Effector memory CD8-positive, alpha-beta T cell (primary cell): Measurements from ENCODE around the gene ABRACL.

Experiments used
- ATAC-seq: fragments of 150-1000 bp; cut with Tn5 transposase; replicated peaks from 2 replicates; pipeline ENCODE4 v1.10.0; 2021; ENCODE audit warnings: mild to moderate bottlenecking, moderate library complexity
- DNase-seq, 3 experiments: peaks; one replicate each; pipeline ENCODE4 v3.0.0; 2021
- H3K27ac Mint-ChIP-seq, 2 donors: one replicate each; pipeline ENCODE4 v1.8.0; 2022; ENCODE audit warnings: mild to moderate bottlenecking in 2 of 2, mixed read lengths in 2 of 2, moderate library complexity in 2 of 2
- H3K27me3 Mint-ChIP-seq, 2 donors: one replicate each; pipeline ENCODE4 v1.8.0; 2022; ENCODE audit warnings: mixed read lengths in 2 of 2
- H3K36me3 Mint-ChIP-seq: one replicate; pipeline ENCODE4 v1.8.0; 2022; ENCODE audit warnings: mild to moderate bottlenecking, moderate library complexity, mixed read lengths; ENCODE audit not compliant: insufficient read depth
- H3K4me1 Mint-ChIP-seq, 2 donors: one replicate each; pipeline ENCODE4 v1.8.0; 2022; ENCODE audit warnings: low read depth in 2 of 2, mixed read lengths in 2 of 2
- H3K4me3 Mint-ChIP-seq, 2 donors: one replicate each; pipeline ENCODE4 v1.8.0; 2022; ENCODE audit warnings: mild to moderate bottlenecking in 2 of 2, mixed read lengths in 2 of 2, moderate library complexity in 2 of 2
- H3K9me3 Mint-ChIP-seq, 2 donors: one replicate each; pipeline ENCODE4 v1.8.0; 2022; ENCODE audit warnings: mixed read lengths in 2 of 2

The ABRACL gene

GRCh38 chr6:139050770-139051313, 22.3 kb downstream of the ABRACL start:
- no peaks in the 10 kb centered on the region for H3K4me1 Mint-ChIP-seq
- no peaks in the 10 kb centered on the region for H3K9me3 Mint-ChIP-seq
- no peak overlapping the region for H3K4me3 Mint-ChIP-seq
- no peaks in the 10 kb centered on the region for H3K36me3 Mint-ChIP-seq
- DNase-seq (no peak), ATAC-seq (no peak)
- H3K27me3 Mint-ChIP-seq: no peaks in the 10 kb centered on the region
- H3K27ac Mint-ChIP-seq: no peak overlapping the region

- no peaks in the 10 kb centered on the region for H3K36me3 Mint-ChIP-seq
- H3K27ac Mint-ChIP-seq: no peak overlapping the region
- no peaks in the 10 kb centered on the region for H3K27me3 Mint-ChIP-seq
- no peaks in the 10 kb centered on the region for H3K9me3 Mint-ChIP-seq
- H3K4me3 Mint-ChIP-seq: no peak overlapping the region
- no peaks in the 10 kb centered on the region for H3K4me1 Mint-ChIP-seq
- DNase-seq: no peak
- ATAC-seq: no peak
These were observed 23.0 kb downstream of the ABRACL start for GRCh38 chr6:139051396-139052060.

DNA sequence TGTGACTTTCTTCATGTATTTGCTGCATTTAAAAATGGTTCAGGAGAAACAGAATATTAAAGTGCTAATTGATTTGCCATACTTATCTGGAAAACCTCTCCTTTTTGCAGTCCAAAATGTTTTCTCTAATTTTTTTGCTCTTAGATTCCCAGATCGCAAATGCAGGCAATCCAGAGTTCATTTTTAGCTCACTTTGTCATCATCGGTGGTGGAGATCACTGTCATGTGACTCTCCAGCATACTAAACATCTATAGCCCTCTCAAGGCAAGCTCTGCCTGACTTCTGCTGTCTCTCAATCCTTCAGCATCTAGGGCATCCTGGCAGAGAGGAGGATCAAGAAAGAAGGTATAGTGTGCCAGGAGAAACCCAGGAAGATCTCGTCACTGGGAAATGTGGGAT, 24.8 kb downstream of the ABRACL start:
- DNase-seq: no peak
- no peaks in the 10 kb centered on the region for H3K9me3 Mint-ChIP-seq
- ATAC-seq: no peak
- H3K36me3 Mint-ChIP-seq: no peaks in the 10 kb centered on the region
- peaks cover 0 to 5% of the 10 kb centered on the region in 2 donors for H3K27me3 Mint-ChIP-seq
- H3K4me1 Mint-ChIP-seq: no peaks in the 10 kb centered on the region
- H3K27ac Mint-ChIP-seq: no peak overlapping the region
- H3K4me3 Mint-ChIP-seq: no peak overlapping the region

DNA sequence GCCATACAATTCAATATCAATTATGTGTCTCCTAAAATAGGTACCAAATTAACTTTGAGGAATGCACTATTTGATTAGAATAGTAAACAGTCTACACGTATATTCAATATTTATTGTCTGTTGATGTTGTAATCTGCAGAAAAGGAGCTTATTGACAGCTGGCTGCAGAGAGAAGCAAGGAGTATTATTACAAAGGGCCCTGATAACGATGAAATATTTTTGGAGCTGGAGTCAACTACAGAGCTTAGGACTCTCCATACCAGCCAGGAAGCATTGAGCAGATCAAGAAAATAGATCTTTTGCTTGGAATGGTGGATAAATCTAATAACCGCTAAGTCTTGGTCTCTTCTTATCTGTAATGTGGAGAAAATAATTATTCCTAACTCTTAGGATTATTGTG, 25.5 kb downstream of the ABRACL start:
- H3K27ac Mint-ChIP-seq: no peak overlapping the region
- peaks cover 1 to 5% of the 10 kb centered on the region in 2 donors for H3K27me3 Mint-ChIP-seq
- H3K4me3 Mint-ChIP-seq: no peak overlapping the region
- no peaks in the 10 kb centered on the region for H3K9me3 Mint-ChIP-seq
- no peaks in the 10 kb centered on the region for H3K36me3 Mint-ChIP-seq
- no peaks in the 10 kb centered on the region for H3K4me1 Mint-ChIP-seq
- no peak for DNase-seq
- ATAC-seq: no peak

DNA sequence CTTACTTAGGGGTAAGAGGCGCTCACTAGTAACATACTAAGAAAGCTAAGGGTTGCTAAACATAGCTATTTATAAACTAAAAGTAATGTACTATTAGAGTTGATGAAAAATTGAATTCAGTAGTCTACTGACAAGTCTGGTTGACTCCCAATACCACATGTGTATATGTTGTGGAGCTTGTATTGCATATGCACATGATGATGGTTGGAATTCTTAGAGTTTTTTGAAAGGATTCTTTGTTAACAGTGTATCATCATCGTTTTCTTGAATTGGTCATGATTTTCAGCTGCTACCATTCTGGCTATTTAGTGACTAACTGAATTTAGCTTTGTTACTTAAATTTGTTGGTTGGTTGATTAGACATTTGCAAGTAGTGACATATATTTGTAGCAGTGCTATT, 27.2 kb downstream of the ABRACL start:
- DNase-seq (no peak), ATAC-seq (no peak)
- Mint-ChIP-seq H3K9me3 (no peaks in the 10 kb centered on the region), H3K27ac (no peak overlapping the region), H3K4me1 (no peaks in the 10 kb centered on the region), H3K36me3 (no peaks in the 10 kb centered on the region), H3K4me3 (no peak overlapping the region), H3K27me3 (peaks cover 11 to 15% of the 10 kb centered on the region in 2 donors)

DNA sequence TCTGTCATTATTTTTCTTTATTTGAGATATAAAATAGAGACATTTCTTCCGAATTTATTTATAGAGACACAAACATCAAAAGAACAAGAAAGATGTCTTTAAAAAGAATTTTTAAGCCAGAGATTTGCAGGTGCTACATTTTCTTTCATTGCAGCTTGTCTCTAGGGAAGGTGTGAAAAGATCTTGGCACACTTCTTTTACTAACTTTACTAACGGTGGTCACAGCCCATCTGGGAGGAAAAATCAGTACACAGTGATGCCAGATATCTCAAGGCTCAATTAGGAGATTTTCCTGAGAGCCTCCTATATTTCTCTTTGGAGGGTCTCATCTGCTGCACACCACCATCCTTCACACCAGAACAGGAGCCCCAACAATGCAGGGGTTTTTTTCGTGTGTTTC, 29.5 kb downstream of the ABRACL start:
- Mint-ChIP-seq H3K4me1 (no peaks in the 10 kb centered on the region), H3K27ac (no peak overlapping the region), H3K9me3 (no peaks in the 10 kb centered on the region), H3K27me3 (peaks cover 11 to 16% of the 10 kb centered on the region in 2 donors), H3K4me3 (no peak overlapping the region), H3K36me3 (no peaks in the 10 kb centered on the region)
- DNase-seq (no peak), ATAC-seq (no peak)

- H3K36me3 Mint-ChIP-seq: no peaks in the 10 kb centered on the region
- H3K27ac Mint-ChIP-seq: no peak overlapping the region
- H3K4me1 Mint-ChIP-seq: no peaks in the 10 kb centered on the region
- no peak for ATAC-seq
- no peak overlapping the region for H3K4me3 Mint-ChIP-seq
- peaks cover 11 to 16% of the 10 kb centered on the region in 2 donors for H3K27me3 Mint-ChIP-seq
- H3K9me3 Mint-ChIP-seq: no peaks in the 10 kb centered on the region
- no peak for DNase-seq
These were observed 31.8 kb downstream of the ABRACL start for GRCh38 chr6:139060332-139060731.

DNA sequence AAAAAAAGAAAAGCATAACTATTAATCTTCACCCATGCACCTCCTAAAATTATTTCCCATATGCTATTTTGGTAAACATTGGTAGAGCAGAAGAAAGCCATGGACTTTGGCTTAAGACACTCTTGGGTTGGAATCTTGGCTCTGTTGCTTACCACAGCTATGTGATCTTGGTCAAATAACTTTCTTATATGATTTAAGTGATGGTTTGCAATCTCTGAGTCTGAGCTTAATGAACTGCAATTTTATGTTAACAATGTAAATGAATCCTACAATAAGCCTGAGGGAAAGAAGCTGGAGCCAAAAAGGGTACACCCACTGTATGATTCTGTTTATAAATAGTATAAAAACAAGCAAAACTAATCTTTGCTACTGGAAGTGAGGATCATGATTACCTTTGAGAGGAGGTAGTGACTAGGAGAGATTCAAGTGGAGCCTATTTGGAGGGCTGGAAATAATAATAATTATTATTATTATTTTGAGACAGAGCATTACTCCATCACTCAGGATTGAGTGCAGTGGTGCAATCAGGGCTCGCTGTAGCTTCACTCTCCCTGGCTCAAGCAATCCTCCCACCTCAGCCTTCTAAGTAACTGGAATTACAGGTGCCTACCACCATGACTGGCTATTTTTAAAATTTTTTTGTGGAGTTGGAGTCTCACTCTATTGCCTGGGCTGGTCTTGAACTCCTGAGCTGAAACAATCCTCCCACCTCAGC, 34.5 kb downstream of the ABRACL start:
- Mint-ChIP-seq H3K27ac (no peak overlapping the region), H3K36me3 (no peaks in the 10 kb centered on the region), H3K4me3 (no peak overlapping the region), H3K9me3 (no peaks in the 10 kb centered on the region), H3K4me1 (no peaks in the 10 kb centered on the region), H3K27me3 (peaks cover 6 to 16% of the 10 kb centered on the region in 2 donors)
- DNase-seq (no peak), ATAC-seq (no peak)

DNA sequence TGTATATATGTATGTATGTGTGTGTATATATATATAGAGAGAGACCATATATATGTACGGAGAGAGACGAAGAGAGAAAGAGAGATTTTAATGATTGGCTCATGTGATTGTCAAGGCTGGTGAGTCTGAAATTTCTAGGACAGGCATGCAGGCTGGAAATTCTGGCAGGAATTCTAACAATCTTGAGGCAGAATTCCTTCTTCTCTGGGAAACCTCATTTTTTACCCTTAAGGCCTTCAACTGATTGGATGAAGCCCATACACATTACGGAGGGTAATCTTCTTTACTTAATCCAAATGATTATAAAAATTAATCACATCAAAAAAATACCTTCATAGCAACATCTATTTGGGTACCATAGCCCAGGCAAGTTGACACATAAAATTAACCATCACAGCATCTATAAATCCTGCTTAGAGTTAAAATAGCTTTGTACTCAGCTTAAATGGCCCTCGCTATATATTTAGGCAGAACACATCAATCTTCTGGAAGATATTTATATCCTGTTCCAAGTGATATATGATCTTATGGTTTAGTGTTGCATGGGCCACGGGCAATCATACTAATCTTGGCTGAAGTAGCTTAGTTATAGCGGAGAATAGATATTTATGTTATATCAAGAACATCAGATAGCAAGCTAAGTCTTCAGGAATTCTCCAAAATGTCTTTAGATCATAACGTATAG, 36.6 kb downstream of the ABRACL start:
- no peak for ATAC-seq
- no peaks in the 10 kb centered on the region for H3K9me3 Mint-ChIP-seq
- no peaks in the 10 kb centered on the region for H3K4me1 Mint-ChIP-seq
- no peak overlapping the region for H3K27ac Mint-ChIP-seq
- no peak overlapping the region for H3K4me3 Mint-ChIP-seq
- peaks cover 6% of the 10 kb centered on the region in 2 donors for H3K27me3 Mint-ChIP-seq
- DNase-seq: no peak
- H3K36me3 Mint-ChIP-seq: no peaks in the 10 kb centered on the region

DNA sequence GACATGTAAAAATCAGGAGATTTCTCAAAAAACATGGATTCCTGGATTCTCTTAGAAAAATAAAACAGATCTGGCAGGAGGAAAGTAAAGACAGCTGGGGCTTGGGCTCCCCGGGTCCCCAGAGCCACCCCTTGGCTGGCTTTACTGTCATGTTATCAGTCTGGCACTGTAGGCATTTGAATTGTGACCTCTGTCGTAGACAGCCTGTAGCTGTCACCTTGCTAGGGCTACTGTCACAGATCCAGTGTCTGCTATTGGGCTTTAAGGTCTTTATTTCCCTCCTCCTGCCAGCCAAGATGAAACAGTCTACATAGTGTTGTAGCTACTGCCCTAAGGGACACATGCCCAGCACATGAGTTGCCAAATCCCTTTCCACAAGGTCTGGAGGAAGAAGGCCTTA, 37.5 kb downstream of the ABRACL start:
- no peak overlapping the region for H3K4me3 Mint-ChIP-seq
- no peaks in the 10 kb centered on the region for H3K4me1 Mint-ChIP-seq
- H3K36me3 Mint-ChIP-seq: no peaks in the 10 kb centered on the region
- no peak overlapping the region for H3K27ac Mint-ChIP-seq
- no peaks in the 10 kb centered on the region for H3K27me3 Mint-ChIP-seq
- DNase-seq: no peak
- no peak for ATAC-seq
- no peaks in the 10 kb centered on the region for H3K9me3 Mint-ChIP-seq

DNA sequence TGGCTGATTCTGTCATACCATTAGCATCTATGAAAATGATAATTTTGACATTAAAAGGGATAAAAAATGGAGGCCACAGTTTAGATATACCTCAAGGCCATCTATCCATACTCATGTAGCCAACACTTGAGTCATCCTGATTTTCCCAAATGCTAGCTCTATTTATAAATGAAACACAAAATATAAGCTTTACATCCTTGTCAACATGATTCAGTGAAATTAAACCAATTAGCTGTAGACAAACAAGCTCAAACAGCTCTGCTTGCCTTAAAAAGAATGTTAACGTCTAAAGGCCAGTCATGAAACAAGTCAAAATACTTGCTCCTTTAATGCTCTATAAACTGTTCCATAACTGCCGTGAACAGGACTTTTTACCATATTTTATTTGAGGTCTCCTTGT, 40.3 kb downstream of the ABRACL start:
- ATAC-seq (no peak), DNase-seq (no peak)
- H3K9me3 Mint-ChIP-seq: no peaks in the 10 kb centered on the region
- no peaks in the 10 kb centered on the region for H3K36me3 Mint-ChIP-seq
- no peaks in the 10 kb centered on the region for H3K4me1 Mint-ChIP-seq
- no peaks in the 10 kb centered on the region for H3K27me3 Mint-ChIP-seq
- H3K27ac Mint-ChIP-seq: no peak overlapping the region
- no peak overlapping the region for H3K4me3 Mint-ChIP-seq

GRCh38 chr6:139073118-139073517, 44.6 kb downstream of the ABRACL start:
- Mint-ChIP-seq H3K4me1 (no peaks in the 10 kb centered on the region), H3K27me3 (no peaks in the 10 kb centered on the region), H3K9me3 (no peaks in the 10 kb centered on the region), H3K27ac (no peak overlapping the region), H3K36me3 (no peaks in the 10 kb centered on the region), H3K4me3 (no peak overlapping the region)
- DNase-seq: no peak
- ATAC-seq: no peak

GRCh38 chr6:139079018-139079417, 50.5 kb downstream of the ABRACL start:
- Mint-ChIP-seq H3K4me3 (no peak overlapping the region), H3K27me3 (no peaks in the 10 kb centered on the region), H3K36me3 (no peaks in the 10 kb centered on the region), H3K9me3 (no peaks in the 10 kb centered on the region), H3K4me1 (peaks cover 0 to 2% of the 10 kb centered on the region in 2 donors), H3K27ac (no peak overlapping the region)
- ATAC-seq (no peak), DNase-seq (no peak)
